Type B pancreatic cell (in vitro differentiated cells): Measurements from ENCODE around the gene COPZ2. TPM values are rescaled to one million over a fixed set of nuclear protein-coding genes. Genes with fewer than 3 reads are reported as not detected.
A peak's percentile ranks its signal among the peaks of the same experiment; 100 is the strongest.

Experiments used
- DNase-seq: peaks from one replicate; pipeline ENCODE4 v3.0.0; 2021; ENCODE audit warnings: mixed read lengths; ENCODE audit not compliant: unreplicated experiment; ENCODE audit errors: extremely low spot score
- H3K27ac Mint-ChIP-seq: 2 replicates; pipeline ENCODE4 v1.8.0; 2021; ENCODE audit warnings: mild to moderate bottlenecking, mixed read lengths
- H3K27me3 Mint-ChIP-seq: 2 replicates; pipeline ENCODE4 v1.8.0; 2021; ENCODE audit warnings: mixed read lengths
- H3K36me3 Mint-ChIP-seq: 2 replicates; pipeline ENCODE4 v1.8.0; 2021; ENCODE audit warnings: mixed read lengths
- H3K4me1 Mint-ChIP-seq: one replicate; pipeline ENCODE4 v1.8.0; 2021; ENCODE audit warnings: mixed read lengths; ENCODE audit not compliant: unreplicated experiment
- H3K4me3 Mint-ChIP-seq: 2 replicates; pipeline ENCODE4 v1.8.0; 2021; ENCODE audit warnings: mild to moderate bottlenecking, mixed read lengths
- H3K9me3 Mint-ChIP-seq: 2 replicates; pipeline ENCODE4 v1.8.0; 2021; ENCODE audit warnings: mixed read lengths
- total RNA-seq: library from RNA; stranded (reverse); gene quantifications from 2 replicates; pipeline ENCODE4 v1.2.1, GENCODE V29; 2021; ENCODE audit warnings: low replicate concordance
- TF ChIP-seq, protein P1 (sequence below): fragments of 200-600 bp; sonication (generic); conservative IDR thresholded peaks from 2 replicates; pipeline ENCODE4 v1.5.0; 2021; ENCODE audit warnings: antibody characterized with exemption, mild to moderate bottlenecking

COPZ2 gene
- total RNA-seq, 1 donor from 2014 or later = 5.7 TPM

DNA sequence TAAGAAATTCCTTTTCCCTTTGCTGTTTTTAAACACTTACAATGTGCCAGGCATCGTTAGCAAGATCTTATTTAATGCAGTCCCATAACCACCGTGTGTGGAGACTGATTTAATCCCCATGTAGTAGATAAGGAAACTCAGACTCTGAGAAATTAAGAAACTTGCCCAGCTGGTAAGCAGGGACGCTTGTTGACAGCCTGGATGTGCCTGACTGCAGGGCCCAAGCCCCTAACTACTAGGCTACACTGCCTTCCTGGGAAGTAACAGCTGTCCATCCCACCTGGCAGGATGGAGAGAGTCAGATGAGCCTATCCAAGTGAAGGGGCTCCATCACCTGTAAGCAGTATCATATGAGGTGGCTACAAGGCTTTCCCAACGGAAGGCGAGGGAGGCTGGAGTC lies 43.6 kb downstream of the COPZ2 start:
- Mint-ChIP-seq H3K27ac (no peak overlapping the region), H3K9me3 (no peaks in the 10 kb centered on the region), H3K4me1 (peaks cover 31% of the 10 kb centered on the region), H3K27me3 (peaks cover 22% of the 10 kb centered on the region), H3K36me3 (no peaks in the 10 kb centered on the region), H3K4me3 (no peak overlapping the region)
- TF ChIP-seq, protein P1, sequence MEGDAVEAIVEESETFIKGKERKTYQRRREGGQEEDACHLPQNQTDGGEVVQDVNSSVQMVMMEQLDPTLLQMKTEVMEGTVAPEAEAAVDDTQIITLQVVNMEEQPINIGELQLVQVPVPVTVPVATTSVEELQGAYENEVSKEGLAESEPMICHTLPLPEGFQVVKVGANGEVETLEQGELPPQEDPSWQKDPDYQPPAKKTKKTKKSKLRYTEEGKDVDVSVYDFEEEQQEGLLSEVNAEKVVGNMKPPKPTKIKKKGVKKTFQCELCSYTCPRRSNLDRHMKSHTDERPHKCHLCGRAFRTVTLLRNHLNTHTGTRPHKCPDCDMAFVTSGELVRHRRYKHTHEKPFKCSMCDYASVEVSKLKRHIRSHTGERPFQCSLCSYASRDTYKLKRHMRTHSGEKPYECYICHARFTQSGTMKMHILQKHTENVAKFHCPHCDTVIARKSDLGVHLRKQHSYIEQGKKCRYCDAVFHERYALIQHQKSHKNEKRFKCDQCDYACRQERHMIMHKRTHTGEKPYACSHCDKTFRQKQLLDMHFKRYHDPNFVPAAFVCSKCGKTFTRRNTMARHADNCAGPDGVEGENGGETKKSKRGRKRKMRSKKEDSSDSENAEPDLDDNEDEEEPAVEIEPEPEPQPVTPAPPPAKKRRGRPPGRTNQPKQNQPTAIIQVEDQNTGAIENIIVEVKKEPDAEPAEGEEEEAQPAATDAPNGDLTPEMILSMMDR = no peak
- DNase-seq = no peak

DNA sequence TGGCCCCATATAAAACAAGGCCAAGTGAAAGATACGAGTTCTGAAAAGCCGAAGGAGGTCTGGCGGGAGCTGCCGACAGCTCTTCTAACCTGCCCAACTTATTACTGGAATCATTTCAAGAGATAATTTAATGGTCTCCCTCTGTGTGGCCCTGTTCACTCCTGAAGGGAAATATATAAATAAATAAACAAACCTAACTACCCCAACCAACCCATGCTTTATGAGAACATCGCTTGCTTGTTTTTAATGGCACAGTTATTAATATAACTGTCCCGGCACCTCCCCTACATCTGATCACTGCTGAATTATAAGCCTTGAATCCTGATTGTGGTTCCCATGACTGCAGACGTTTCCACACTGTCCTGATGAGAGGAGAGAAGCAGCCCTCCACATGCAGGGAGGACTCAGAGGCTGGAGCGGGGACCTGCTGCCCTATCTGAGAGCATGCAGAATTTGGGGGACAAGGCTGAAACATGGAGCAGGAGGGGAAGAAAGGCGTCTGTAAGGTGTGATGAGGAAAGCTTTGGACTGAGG lies 44.5 kb downstream of the COPZ2 start:
- peaks cover 37% of the 10 kb centered on the region for H3K4me1 Mint-ChIP-seq

DNA sequence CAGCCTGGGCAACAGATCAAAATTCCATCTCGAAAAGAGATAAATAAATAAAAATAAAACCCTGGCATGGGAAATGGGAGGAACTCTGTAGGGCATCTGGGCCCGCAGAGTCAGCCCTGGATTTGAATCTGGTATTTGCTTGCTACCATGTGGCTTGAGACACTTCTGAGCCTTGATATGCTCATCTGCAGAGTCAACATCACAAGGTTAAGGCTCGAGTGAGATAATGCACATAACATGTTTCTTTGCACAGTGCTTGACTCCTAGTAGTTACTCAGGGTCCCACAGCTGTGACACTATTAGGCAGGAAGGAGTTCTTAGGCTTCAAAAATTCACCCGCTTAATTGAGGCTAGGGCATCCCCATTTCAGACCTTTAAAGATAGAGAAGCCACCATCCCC lies 45.4 kb downstream of the COPZ2 start:
- Mint-ChIP-seq H3K4me1 (peaks cover 46% of the 10 kb centered on the region), H3K4me3 (no peak overlapping the region), H3K27ac (no peak overlapping the region), H3K36me3 (no peaks in the 10 kb centered on the region), H3K27me3 (peaks cover 24% of the 10 kb centered on the region), H3K9me3 (no peaks in the 10 kb centered on the region)
- no peak for DNase-seq
- TF ChIP-seq, protein P1 = no peak

More for the DNA sequence above, 44.5 kb downstream of the COPZ2 start:
- TF ChIP-seq, protein P1 = no peak
- Mint-ChIP-seq H3K4me3 (no peak overlapping the region), H3K27ac (no peak overlapping the region), H3K36me3 (no peaks in the 10 kb centered on the region), H3K9me3 (no peaks in the 10 kb centered on the region), H3K27me3 (peaks cover 22% of the 10 kb centered on the region)
- no peak for DNase-seq

DNA sequence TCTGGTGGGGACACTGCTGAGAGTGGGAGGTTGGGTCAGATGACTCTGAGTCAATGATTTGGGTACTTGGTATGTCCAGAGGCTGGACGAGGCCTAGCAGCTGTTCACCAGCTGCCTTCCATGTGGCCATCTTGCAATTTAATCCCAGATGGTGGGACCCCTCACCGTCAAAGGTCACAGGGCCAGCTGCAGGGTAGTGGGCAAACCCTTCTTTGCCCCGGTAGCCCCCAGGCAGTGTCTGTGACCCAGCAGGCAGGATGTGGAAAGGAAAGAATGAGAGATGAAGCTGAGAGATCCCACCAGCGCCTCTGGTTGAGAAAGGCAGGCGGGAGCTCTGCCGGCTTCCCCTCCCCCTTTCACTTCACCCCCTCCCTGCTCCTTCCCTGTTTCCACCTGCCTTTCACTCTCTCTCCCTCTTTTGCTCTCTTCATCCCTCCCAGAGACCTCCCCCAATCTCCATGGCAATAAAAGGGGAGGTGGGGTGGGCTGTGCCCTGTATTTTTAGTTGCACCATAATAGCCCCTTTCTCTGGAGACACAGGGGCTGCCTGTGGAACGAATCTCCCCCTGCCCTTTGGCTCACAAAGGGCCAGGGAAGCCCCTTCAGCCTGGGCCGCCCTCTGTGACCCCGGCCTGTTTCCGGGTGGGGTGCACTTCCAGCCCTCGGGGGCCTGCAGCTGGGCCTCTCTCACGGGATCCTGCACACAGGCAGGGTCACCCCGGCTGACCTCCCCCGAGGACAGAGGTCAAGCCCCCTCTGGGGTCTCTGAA lies 46.5 kb downstream of the COPZ2 start:
- H3K27ac Mint-ChIP-seq = no peak overlapping the region
- DNase-seq = no peak
- peaks cover 25% of the 10 kb centered on the region for H3K27me3 Mint-ChIP-seq
- H3K4me3 Mint-ChIP-seq = peak overlapping the region; percentile 25
- no peaks in the 10 kb centered on the region for H3K9me3 Mint-ChIP-seq
- TF ChIP-seq, protein P1 = no peak
- peaks cover 52% of the 10 kb centered on the region for H3K4me1 Mint-ChIP-seq
- peaks cover 5% of the 10 kb centered on the region for H3K36me3 Mint-ChIP-seq

DNA sequence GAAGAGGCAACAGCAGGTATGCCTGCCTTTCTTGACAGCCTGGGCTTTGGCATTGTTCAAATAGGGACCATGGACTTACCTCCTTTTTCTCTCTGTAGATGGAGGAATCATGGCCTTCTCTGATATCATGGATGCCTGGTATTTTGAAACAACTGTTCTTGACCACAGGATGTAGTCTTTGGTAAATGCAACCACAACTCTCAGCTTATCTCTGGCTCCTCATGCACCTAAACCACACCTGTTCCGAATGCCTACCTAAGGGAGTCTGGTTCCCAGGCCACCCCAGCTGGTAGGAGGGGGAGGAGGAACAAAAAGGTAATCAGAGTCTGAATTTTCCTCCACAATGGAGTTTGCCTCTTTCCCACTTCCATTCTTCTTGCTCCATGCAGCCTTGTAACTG lies 47.9 kb downstream of the COPZ2 start:
- no peak for DNase-seq
- H3K27me3 Mint-ChIP-seq = peaks cover 18% of the 10 kb centered on the region
- peaks cover 9% of the 10 kb centered on the region for H3K36me3 Mint-ChIP-seq
- peaks cover 45% of the 10 kb centered on the region for H3K4me1 Mint-ChIP-seq
- H3K9me3 Mint-ChIP-seq = no peaks in the 10 kb centered on the region
- TF ChIP-seq, protein P1 = no peak
- H3K4me3 Mint-ChIP-seq = peak overlapping the region; percentile 48
- H3K27ac Mint-ChIP-seq = peak overlapping the region; percentile 48
